Kidney epithelial cell (primary cell): ENCODE data around the gene GCK. TPM values are rescaled to one million over a fixed set of nuclear protein-coding genes. Genes with fewer than 3 reads are reported as not detected.

Experiments used
- DNase-seq: peaks from one replicate; pipeline ENCODE4 v3.0.0-alpha.2; 2010; ENCODE audit warnings: low read depth
- H3K27me3 ChIP-seq: 2 replicates; pipeline ENCODE4 v1.6.0; 2011; ENCODE audit warnings: low read length; ENCODE audit not compliant: control insufficient read depth, insufficient read depth
- H3K36me3 ChIP-seq: 2 replicates; pipeline ENCODE4 v1.5.1; 2011; ENCODE audit warnings: low read length; ENCODE audit not compliant: control insufficient read depth, insufficient read depth
- H3K4me3 ChIP-seq: 2 replicates; pipeline ENCODE4 v1.5.1; 2011; ENCODE audit warnings: low read depth, mild to moderate bottlenecking, control low read depth, low read length
- CTCF ChIP-seq: IDR thresholded peaks from 2 replicates; pipeline ENCODE4 v1.5.1; 2011; ENCODE audit warnings: mild to moderate bottlenecking, moderate library complexity, low read length, control low read depth, inconsistent platforms; ENCODE audit not compliant: insufficient read depth, poor library complexity, severe bottlenecking
- total RNA-seq: library from RNA; depleted of rRNA; stranded (reverse); fragments of >200 nt; gene quantifications from 2 replicates; pipeline ENCODE4 v1.2.3, GENCODE V29; 2015

GCK gene
- total RNA-seq, 1 donor from 2014 or later = 2.3 TPM

DNA sequence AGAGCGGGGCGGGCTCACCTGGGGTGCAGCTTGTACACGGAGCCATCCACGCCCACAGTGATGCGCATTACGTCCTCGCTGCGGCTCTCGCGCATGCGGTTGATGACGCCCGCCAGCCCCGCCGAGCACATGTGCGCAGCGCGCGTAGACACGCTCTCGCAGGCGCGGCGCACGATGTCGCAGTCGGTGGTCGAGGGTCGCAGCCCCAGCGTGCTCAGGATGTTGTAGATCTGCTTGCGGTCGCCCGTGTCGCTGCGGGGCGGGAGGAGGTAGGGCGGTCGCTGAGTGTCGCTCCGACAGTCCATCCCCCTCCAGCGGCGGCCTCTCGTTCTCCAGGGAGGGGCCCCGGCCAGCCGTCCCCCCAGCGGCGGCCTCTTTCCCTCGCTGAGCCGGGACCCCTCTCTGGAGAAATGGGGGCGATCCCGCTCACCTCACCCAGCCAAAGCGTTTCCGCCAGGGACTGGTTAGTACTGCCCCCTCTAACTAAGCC, 43.7 kb downstream of the GCK start:
- no peak for TF ChIP-seq CTCF
- H3K36me3 ChIP-seq = no peaks in the 10 kb centered on the region
- peak overlapping the region; percentile 35 for H3K4me3 ChIP-seq
- peaks cover 30% of the 10 kb centered on the region for H3K27me3 ChIP-seq
- no peak for DNase-seq

DNA sequence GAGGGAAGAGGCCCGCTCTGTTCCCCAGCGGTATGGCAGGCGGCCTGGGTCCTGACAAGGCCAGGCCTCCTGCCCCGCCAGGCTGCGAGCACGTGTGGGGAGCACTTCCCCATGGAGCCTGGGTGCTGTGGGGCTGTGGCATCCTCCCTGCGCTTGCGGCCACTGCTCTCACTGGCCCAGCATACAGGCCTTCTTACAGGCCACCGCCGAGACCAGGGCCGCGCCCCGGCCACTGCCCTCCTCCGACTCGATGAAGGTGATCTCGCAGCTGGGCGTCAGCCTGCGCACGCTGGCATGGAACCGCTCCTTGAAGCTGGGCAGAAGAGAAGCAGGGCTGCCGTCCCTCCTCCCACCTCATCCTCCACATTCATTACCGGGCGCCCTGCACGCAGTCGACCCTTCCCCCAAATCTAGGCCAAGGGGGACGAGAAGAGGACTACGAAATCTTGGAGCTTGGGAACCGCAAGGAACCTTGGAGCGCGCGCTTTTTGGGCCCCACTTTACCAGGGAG, 44.2 kb downstream of the GCK start:
- no peaks in the 10 kb centered on the region for H3K36me3 ChIP-seq
- no peak overlapping the region for H3K4me3 ChIP-seq
- TF ChIP-seq CTCF = no peak
- DNase-seq = no peak
- H3K27me3 ChIP-seq = peaks cover 30% of the 10 kb centered on the region

DNA sequence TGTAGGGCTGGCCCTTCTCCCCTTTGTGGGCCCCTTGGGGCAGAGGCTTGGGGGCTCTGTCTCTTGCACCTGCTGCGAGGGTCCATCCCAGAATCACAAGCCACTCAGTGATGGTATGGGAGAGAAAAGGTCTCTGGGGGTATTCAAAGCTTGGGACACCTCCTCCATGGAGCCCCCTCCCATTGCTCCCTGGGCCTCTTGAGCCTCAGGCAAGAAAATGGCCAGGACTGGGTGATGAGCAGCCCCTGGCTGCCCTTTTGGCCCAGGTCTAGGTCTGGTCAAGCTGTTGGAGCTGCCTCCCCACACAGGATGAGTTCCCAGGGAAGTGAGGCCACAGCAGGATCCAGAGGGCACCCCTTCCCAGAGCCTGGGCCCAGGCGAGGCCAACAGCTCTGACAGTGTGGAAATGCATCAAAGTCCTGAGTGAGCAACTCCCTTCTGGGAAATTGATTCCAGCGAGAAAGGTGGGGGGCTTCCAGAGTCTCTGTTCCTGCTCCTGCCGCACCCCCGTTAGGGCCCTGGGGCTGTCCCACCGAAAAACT, 44.7 kb downstream of the GCK start:
- Histone ChIP-seq H3K27me3 (peaks cover 30% of the 10 kb centered on the region), H3K4me3 (no peak overlapping the region), H3K36me3 (no peaks in the 10 kb centered on the region)
- no peak for DNase-seq
- TF ChIP-seq CTCF = no peak

- no peak for TF ChIP-seq CTCF
- DNase-seq = no peak
- Histone ChIP-seq H3K36me3 (no peaks in the 10 kb centered on the region), H3K4me3 (no peak overlapping the region), H3K27me3 (peaks cover 30% of the 10 kb centered on the region)
Measured at GRCh38 chr7:44143646-44144250, 45.5 kb downstream of the GCK start.

- no peak for TF ChIP-seq CTCF
- Histone ChIP-seq H3K27me3 (peaks cover 31% of the 10 kb centered on the region), H3K36me3 (no peaks in the 10 kb centered on the region), H3K4me3 (no peak overlapping the region)
- no peak for DNase-seq
Measured at GRCh38 chr7:44142028-44142427, 47.2 kb downstream of the GCK start.
